Measurements from ENCODE around the gene HLA-DQB2.
"Not testable (repeated sequence)": the region's sequence is repeated elsewhere in the genome, so short reads cannot be mapped to it uniquely, and the experiment has no call there.

DNA sequence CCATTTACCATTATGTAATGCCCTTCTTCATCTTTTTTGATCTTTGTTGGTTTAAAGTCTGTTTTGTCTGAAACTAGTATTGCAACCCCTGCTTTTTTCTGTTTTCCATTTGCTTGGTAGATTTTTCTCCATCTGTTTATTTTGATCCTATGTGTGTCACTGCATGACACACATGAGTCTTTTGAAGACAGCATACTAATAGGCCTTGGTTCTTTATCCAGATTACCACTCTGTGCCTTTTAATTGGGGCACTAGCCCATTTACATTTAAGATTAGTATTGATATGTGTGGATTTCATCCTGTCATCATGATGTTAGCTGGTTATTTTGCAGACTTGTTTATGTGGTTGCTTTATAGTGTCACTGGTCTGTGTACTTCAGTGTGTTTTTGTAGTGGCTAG, 42.1 kb upstream of the HLA-DQB2 start:
- TF ChIP-seq EZH2 (IDR thresholded peaks at IDR 0.05; ENCODE audit: low read length, unreplicated experiment), result not testable (repeated sequence)
- TF ChIP-seq, protein P1, sequence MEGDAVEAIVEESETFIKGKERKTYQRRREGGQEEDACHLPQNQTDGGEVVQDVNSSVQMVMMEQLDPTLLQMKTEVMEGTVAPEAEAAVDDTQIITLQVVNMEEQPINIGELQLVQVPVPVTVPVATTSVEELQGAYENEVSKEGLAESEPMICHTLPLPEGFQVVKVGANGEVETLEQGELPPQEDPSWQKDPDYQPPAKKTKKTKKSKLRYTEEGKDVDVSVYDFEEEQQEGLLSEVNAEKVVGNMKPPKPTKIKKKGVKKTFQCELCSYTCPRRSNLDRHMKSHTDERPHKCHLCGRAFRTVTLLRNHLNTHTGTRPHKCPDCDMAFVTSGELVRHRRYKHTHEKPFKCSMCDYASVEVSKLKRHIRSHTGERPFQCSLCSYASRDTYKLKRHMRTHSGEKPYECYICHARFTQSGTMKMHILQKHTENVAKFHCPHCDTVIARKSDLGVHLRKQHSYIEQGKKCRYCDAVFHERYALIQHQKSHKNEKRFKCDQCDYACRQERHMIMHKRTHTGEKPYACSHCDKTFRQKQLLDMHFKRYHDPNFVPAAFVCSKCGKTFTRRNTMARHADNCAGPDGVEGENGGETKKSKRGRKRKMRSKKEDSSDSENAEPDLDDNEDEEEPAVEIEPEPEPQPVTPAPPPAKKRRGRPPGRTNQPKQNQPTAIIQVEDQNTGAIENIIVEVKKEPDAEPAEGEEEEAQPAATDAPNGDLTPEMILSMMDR (conservative IDR thresholded peaks at IDR 0.05; ENCODE audit: low read depth, low read length), result not testable (repeated sequence)

Measured in PC-3 (cell line).